HepG2 (cell line): ENCODE data around the gene PRSS50. TPM values are rescaled to one million over a fixed set of nuclear protein-coding genes. Genes with fewer than 3 reads are reported as not detected.

Source experiments
- ATAC-seq: fragments of 200-7000 bp; cut with Tn5 transposase; 3 replicates; pipeline ENCODE4 v1.9.1; 2020; ENCODE audit warnings: mild to moderate bottlenecking, moderate library complexity
- BruUV-seq: library from RNA; stranded (reverse); fragments of 400-500 nt; replicated peaks from 2 replicates; lab custom pipeline; 2021; lab: Mats Ljungman, UMichigan
- CTCF ChIA-PET: fragments of 300-600 bp; formaldehyde crosslinking; extraction: SDS; loops from one replicate; lab custom pipeline; 2021; ENCODE audit warnings: low total read pairs, inconsistent platforms, low intra/inter-chr PET ratio; lab: Yijun Ruan, JAX
- POLR2A ChIA-PET: fragments of 350-600 bp; sonication (Branson Sonifier 250); formaldehyde crosslinking; loops from one replicate; lab custom pipeline; 2020; ENCODE audit warnings: antibody characterized with exemption, inconsistent platforms; lab: Yijun Ruan, JAX
- DNase-seq: peaks from one replicate; pipeline ENCODE4 v3.0.0-alpha.2; 2015; ENCODE audit warnings: low spot score
- FAIRE-seq: peaks from 3 replicates; lab custom pipeline; 2011; peaks lifted over from hg19 to GRCh38; lab: Jason Lieb, UNC
- H2AFZ ChIP-seq: one replicate; pipeline ENCODE4 v1.6.1; 2011; ENCODE audit warnings: low read length, inconsistent platforms
- H3K27ac ChIP-seq: fragments of 300-600 bp; 3 replicates; pipeline ENCODE4 v1.8.0; 2011; ENCODE audit warnings: mixed run types, mild to moderate bottlenecking, mixed read lengths, low read length, inconsistent platforms; ENCODE audit not compliant: insufficient read depth; ENCODE audit errors: extremely low read length
- H3K27me3 ChIP-seq, 2 experiments: fragments of 200-600 bp in 1 of 2; 2 replicates in 1 of 2; 3 replicates in 1 of 2; pipeline versions ENCODE4 v1.6.0 to v1.8.0; 2011; ENCODE audit warnings: low read length in 2 of 2, mild to moderate bottlenecking in 2 of 2, moderate library complexity in 2 of 2, inconsistent platforms in 1 of 2; ENCODE audit not compliant: insufficient read depth in 2 of 2, control insufficient read depth in 1 of 2
- H3K36me3 ChIP-seq, 2 experiments: fragments of 200-600 bp in 1 of 2; replicated peaks in 1 of 2; 2 replicates in 1 of 2; 3 replicates in 1 of 2; pipeline versions ENCODE4 v1.5.1 to v1.8.0; 2011; ENCODE audit warnings: low read length in 2 of 2, inconsistent platforms in 1 of 2; ENCODE audit not compliant: insufficient read depth in 2 of 2, control insufficient read depth in 1 of 2
- H3K4me1 ChIP-seq: 2 replicates; pipeline ENCODE4 v1.5.1; 2012; ENCODE audit warnings: low read length, inconsistent platforms; ENCODE audit not compliant: insufficient read depth
- H3K4me2 ChIP-seq: 2 replicates; pipeline ENCODE4 v1.6.0; 2011; ENCODE audit warnings: low read depth, low read length, inconsistent platforms
- H3K4me3 ChIP-seq, 3 experiments: fragments of 200-600 bp in 1 of 3; sonication (generic), shearing (Covaris generic) in 1 of 3; replicated peaks in 1 of 3; 2 replicates each; pipeline ENCODE4 v1.5.1; 2011 to 2016; ENCODE audit warnings: low read length in 3 of 3, inconsistent platforms in 2 of 3, low read depth in 2 of 3, mild to moderate bottlenecking in 2 of 3, control low read depth in 1 of 3, mixed read lengths in 1 of 3; ENCODE audit not compliant: insufficient read depth in 1 of 3
- H3K79me2 ChIP-seq: one replicate; pipeline ENCODE4 v1.6.1; 2011; ENCODE audit warnings: low read length, inconsistent platforms; ENCODE audit not compliant: insufficient read depth
- H3K9ac ChIP-seq: 2 replicates; pipeline ENCODE4 v1.6.0; 2011; ENCODE audit warnings: mild to moderate bottlenecking, low read depth, low read length, inconsistent platforms; ENCODE audit not compliant: insufficient read depth
- H3K9me3 ChIP-seq: 2 replicates; pipeline ENCODE4 v1.5.1; 2012; ENCODE audit warnings: mild to moderate bottlenecking, low read length
- H4K20me1 ChIP-seq: 2 replicates; pipeline ENCODE4 v1.6.0; 2011; ENCODE audit warnings: inconsistent platforms, mild to moderate bottlenecking, low read length, moderate library complexity; ENCODE audit not compliant: insufficient read depth
- CEBPB ChIP-seq: IDR thresholded peaks from 2 replicates; pipeline ENCODE4 v1.6.1; 2011; ENCODE audit warnings: low read depth, low read length, improper control_type of control experiment, borderline replicate concordance
- ZIK1 ChIP-seq: sonication (generic); formaldehyde crosslinking; IDR thresholded peaks from 2 replicates; pipeline ENCODE4 v1.5.0; 2020; ENCODE audit warnings: mild to moderate bottlenecking, low read depth, missing genetic modification reagents, borderline replicate concordance
- ZNF20 ChIP-seq: sonication (generic); formaldehyde crosslinking; IDR thresholded peaks from 2 replicates; pipeline ENCODE4 v1.4.0; 2020; ENCODE audit warnings: mild to moderate bottlenecking, moderate library complexity, missing genetic modification reagents
- ZNF235 ChIP-seq: sonication (generic); formaldehyde crosslinking; IDR thresholded peaks from 2 replicates; pipeline ENCODE4 v1.8.1; 2023; ENCODE audit warnings: mild to moderate bottlenecking, missing genetic modification reagents, borderline replicate concordance
- ZNF367 ChIP-seq: sonication (generic); formaldehyde crosslinking; IDR thresholded peaks from 2 replicates; pipeline ENCODE4 v1.4.0; 2020; ENCODE audit warnings: missing genetic modification reagents, borderline replicate concordance
- ZNF569 ChIP-seq: sonication (generic); formaldehyde crosslinking; IDR thresholded peaks from 2 replicates; pipeline ENCODE4 v1.5.0; 2020; ENCODE audit warnings: mild to moderate bottlenecking, missing genetic modification reagents, moderate library complexity, borderline replicate concordance
- ZNF7 ChIP-seq: IDR thresholded peaks from 2 replicates; pipeline ENCODE4 v1.6.1; 2016; ENCODE audit warnings: missing biosample characterization, missing genetic modification reagents
- WGBS: methylation state at CpG from one replicate; pipeline ENCODE4 v1.1.6; 2017; ENCODE audit warnings: low lambda C conversion rate; 5-methylcytosine and 5-hydroxymethylcytosine counted together
- in situ Hi-C: cut with HindIII; loops from 2 replicates; pipeline ENCODE4 v1.10.0; 2017; ENCODE audit warnings: low pct_unique_long_range_greater_than_20kb; ENCODE audit not compliant: extremely low pct_ligation_motif_present
- intact Hi-C: fragments of 100-400 bp; cut with micrococcal nuclease; formaldehyde crosslinking; loops from one replicate; pipeline ENCODE4 v1.10.0; 2022; ENCODE audit not compliant: unreplicated experiment
- polyA plus RNA-seq, 8 experiments: library from polyadenylated mRNA; depleted of rRNA in 3 of 8; stranded (reverse) in 7 of 8; unstranded in 1 of 8; fragments of >200 nt; fragmentation: Illumina TruSeq in 4 of 8; extraction: Trizol in 4 of 8; gene quantifications; 2 replicates each; pipeline versions ENCODE4 v1.2.1 to v1.2.3, GENCODE V29; 2011 to 2016; ENCODE audit warnings: low read depth in 4 of 8, missing spikeins in 1 of 8, mixed read lengths in 1 of 8; ENCODE audit not compliant: insufficient read depth in 1 of 8
- total RNA-seq, 5 experiments: library from RNA; depleted of rRNA; stranded (reverse); fragments of >200 nt; fragmentation: Illumina TruSeq; extraction: Trizol; gene quantifications; 2 replicates each; pipeline ENCODE4 v1.2.3, GENCODE V29; 2016; ENCODE audit warnings: low read depth in 1 of 5
- TF ChIP-seq, protein P1 (sequence below): sonication (generic); formaldehyde crosslinking; IDR thresholded peaks from 2 replicates; pipeline ENCODE4 v1.5.0; 2020; ENCODE audit warnings: missing genetic modification reagents
- TF ChIP-seq, protein P2 (sequence below): sonication (generic); formaldehyde crosslinking; IDR thresholded peaks from 2 replicates; pipeline ENCODE4 v1.4.0; 2020; ENCODE audit warnings: missing genetic modification reagents
- TF ChIP-seq, protein P3 (sequence below): sonication (generic); formaldehyde crosslinking; IDR thresholded peaks from 2 replicates; pipeline ENCODE4 v1.8.0; 2022; ENCODE audit warnings: missing genetic modification reagents, mild to moderate bottlenecking, inconsistent platforms, borderline replicate concordance

Gene PRSS50
- total and polyA plus RNA-seq, 2 of the 13 experiments (the other 11 are each of a cell fraction or from before 2014, with no cell fraction given): not detected

DNA sequence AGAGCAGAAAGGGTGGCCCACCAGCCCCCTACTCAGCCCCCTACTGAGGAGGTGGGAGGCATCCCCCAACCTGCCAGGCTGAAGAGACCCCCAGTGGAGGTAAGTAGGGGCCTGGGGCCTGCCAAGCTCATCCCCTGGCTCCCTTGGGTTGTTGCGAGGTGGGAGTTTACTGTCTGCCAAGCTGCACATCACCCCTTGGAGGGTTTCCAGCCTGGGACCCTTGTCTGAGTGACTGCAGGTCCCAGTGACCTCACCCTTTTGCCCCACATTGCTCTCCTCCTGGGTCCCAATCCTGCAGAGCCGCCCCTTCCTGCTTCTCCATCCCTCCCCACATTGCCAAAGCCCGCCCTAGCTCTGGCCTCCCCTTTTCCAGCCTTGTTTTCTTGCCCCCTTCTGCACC lies 23.1 kb downstream of the PRSS50 start:
- Histone ChIP-seq H3K27me3 (peaks cover 0 to 10% of the 10 kb centered on the region in 2 experiments; a peak in 2 of 5 replicates), H4K20me1 (no peaks in the 10 kb centered on the region), H3K4me3 (no peak overlapping the region), H2AFZ (no peak overlapping the region), H3K79me2 (no peaks in the 10 kb centered on the region), H3K9me3 (no peaks in the 10 kb centered on the region), H3K27ac (no peak overlapping the region), H3K9ac (no peak overlapping the region), H3K4me2 (no peak overlapping the region), H3K4me1 (no peaks in the 10 kb centered on the region), H3K36me3 (no peaks in the 10 kb centered on the region)
- ChIA-PET POLR2A (no interaction called here), CTCF (interaction anchor here (1.4 kb wide), 1 partner anchor 206 kb away, joined by 5 read pairs; no protein-coding TSS in a partner anchor)
- FAIRE-seq (no peak), ATAC-seq (no peak), DNase-seq (no peak)
- TF ChIP-seq ZNF367 (CRISPR knock-in tag): no peak
- TF ChIP-seq ZNF7 (CRISPR knock-in tag): no peak
- TF ChIP-seq, protein P1, sequence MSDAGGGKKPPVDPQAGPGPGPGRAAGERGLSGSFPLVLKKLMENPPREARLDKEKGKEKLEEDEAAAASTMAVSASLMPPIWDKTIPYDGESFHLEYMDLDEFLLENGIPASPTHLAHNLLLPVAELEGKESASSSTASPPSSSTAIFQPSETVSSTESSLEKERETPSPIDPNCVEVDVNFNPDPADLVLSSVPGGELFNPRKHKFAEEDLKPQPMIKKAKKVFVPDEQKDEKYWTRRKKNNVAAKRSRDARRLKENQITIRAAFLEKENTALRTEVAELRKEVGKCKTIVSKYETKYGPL (CRISPR knock-in tag): no peak
- TF ChIP-seq ZNF235: no peak
- TF ChIP-seq ZNF569 (CRISPR knock-in tag): no peak
- no peak for TF ChIP-seq ZNF20
- no peak for TF ChIP-seq CEBPB
- no peak for TF ChIP-seq ZIK1 (CRISPR knock-in tag)
- TF ChIP-seq, protein P2, sequence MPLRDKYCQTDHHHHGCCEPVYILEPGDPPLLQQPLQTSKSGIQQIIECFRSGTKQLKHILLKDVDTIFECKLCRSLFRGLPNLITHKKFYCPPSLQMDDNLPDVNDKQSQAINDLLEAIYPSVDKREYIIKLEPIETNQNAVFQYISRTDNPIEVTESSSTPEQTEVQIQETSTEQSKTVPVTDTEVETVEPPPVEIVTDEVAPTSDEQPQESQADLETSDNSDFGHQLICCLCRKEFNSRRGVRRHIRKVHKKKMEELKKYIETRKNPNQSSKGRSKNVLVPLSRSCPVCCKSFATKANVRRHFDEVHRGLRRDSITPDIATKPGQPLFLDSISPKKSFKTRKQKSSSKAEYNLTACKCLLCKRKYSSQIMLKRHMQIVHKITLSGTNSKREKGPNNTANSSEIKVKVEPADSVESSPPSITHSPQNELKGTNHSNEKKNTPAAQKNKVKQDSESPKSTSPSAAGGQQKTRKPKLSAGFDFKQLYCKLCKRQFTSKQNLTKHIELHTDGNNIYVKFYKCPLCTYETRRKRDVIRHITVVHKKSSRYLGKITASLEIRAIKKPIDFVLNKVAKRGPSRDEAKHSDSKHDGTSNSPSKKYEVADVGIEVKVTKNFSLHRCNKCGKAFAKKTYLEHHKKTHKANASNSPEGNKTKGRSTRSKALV (CRISPR knock-in tag): no peak
- TF ChIP-seq, protein P3, sequence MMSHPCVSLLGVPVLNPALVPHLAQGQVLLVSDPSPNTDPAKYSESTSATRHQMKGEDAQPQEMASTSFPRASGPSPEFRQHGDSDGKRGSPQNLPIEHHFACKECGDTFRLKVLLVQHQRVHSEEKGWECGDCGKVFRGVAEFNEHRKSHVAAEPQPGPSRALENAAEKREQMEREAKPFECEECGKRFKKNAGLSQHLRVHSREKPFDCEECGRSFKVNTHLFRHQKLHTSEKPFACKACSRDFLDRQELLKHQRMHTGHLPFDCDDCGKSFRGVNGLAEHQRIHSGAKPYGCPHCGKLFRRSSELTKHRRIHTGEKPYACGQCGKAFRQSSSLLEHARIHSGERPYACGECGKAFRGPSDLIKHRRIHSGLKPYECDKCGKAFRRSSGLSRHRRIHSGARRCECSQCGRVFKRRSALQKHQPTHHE (CRISPR knock-in tag): no peak
- WGBS: 43% methylated on average over 2 of the region's 3 CpGs
- BruUV-seq: no TSS peak
- in situ Hi-C loops (no loop called here), intact Hi-C loops (no loop called here)
